Left lung (tissue), 10 donors: ENCODE data around the gene CTXND1. TPM values are rescaled to one million over a fixed set of nuclear protein-coding genes. Genes with fewer than 3 reads are reported as not detected.

ENCODE experiments used
- ATAC-seq: fragments of 200-7000 bp; cut with Tn5 transposase; one replicate; pipeline ENCODE4 v1.9.1; 2020; ENCODE audit warnings: moderate library complexity
- DNase-seq, 4 donors: peaks; one replicate each; pipeline ENCODE4 v3.0.0-alpha.2; 2013 to 2020
- H3K27ac ChIP-seq, 2 donors: fragments of 200-600 bp; sonication (generic) in 1 of 2; one replicate each; pipeline versions ENCODE4 v1.5.0 to v1.8.0; 2020 to 2021
- H3K27me3 ChIP-seq, 2 donors: fragments of 200-600 bp; sonication (generic) in 1 of 2; one replicate each; pipeline versions ENCODE4 v1.5.0 to v1.8.0; 2020 to 2021
- H3K36me3 ChIP-seq, 2 donors: fragments of 200-600 bp; sonication (generic) in 1 of 2; one replicate each; pipeline versions ENCODE4 v1.5.0 to v1.8.0; 2020 to 2021
- H3K4me1 ChIP-seq, 2 donors: fragments of 200-600 bp; one replicate each; pipeline ENCODE4 v1.8.0; 2021
- H3K4me3 ChIP-seq, 2 donors: fragments of 200-600 bp; sonication (generic) in 1 of 2; one replicate each; pipeline versions ENCODE4 v1.5.0 to v1.8.0; 2020 to 2021; ENCODE audit warnings: mild to moderate bottlenecking in 1 of 2
- H3K9me3 ChIP-seq, 2 donors: fragments of 200-600 bp; sonication (generic) in 1 of 2; one replicate each; pipeline versions ENCODE4 v1.5.0 to v1.8.0; 2020 to 2021
- intact Hi-C, 2 donors: fragments of 100-400 bp; cut with DNase I; formaldehyde crosslinking; loops; one replicate each; pipeline versions ENCODE4 v1.11.2 to v1.14.2; 2022
- polyA plus RNA-seq, 6 donors: library from polyadenylated mRNA; unstranded; fragments of 120-200 nt; gene quantifications; one replicate each; pipeline ENCODE4 v1.2.1, GENCODE V29; 2013; ENCODE audit not compliant: insufficient read length in 6 of 6
- total RNA-seq, 2 donors: library from RNA; stranded (reverse); fragmentation: NEBNext Ultra II Directional; extraction: Animal tissue kit (Norgen Biotek cat#: 25700); gene quantifications; one replicate each; pipeline ENCODE4 v1.2.1, GENCODE V29; 2021
- TF ChIP-seq, protein P1 (sequence below), 2 donors: fragments of 200-600 bp; sonication (generic) in 1 of 2; IDR thresholded peaks; one replicate each; pipeline versions ENCODE4 v1.5.0 to v1.8.0; 2021; ENCODE audit warnings: antibody characterized with exemption in 2 of 2
- donor health status: DM: no; HTN: yes; CAD: no.
- donor health status: DM: no; HTN: no; CAD: no.

CTXND1 gene
- total and polyA plus RNA-seq, 8 donors = 0.47 to 32.9 (median 23.1) TPM

DNA sequence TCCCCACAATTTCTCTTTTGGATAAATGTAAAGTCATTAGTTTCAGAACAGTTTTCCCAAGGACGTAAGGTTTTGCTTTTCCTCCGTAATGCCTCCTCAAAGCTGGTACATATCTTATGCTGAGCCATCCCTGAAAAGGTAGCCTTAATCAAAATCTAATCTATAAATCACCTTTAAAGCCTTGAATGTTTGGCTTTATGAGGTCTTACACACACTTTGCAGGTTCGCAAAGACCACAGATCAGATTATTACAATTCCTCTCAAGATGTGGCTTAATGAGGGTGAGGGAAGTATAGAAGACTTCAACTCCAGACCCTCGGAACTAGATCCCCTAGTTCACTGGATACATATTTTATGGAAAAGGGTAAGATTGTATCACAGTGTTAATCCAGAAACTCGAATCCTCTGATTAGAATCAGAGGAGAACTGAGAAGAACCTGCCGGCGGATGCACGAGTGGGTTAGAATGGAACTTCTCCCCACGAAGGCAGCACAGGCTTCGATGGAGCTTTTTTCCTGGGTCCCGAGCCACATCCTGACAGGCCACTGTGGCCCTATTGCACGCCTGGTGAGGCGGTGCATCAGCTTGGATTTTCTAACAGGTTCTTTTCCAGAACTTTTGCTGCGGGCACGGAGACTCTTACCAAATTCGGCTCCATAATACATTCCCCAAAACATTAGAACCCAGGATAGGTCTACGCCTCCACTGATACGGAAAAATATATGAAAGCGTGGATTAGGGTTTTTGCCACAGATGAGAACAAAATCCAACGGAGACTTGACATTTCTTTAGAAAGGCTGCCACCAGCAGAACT lies 1.2 kb downstream of the CTXND1 start:
- Histone ChIP-seq H3K27me3 (peaks cover 32 to 95% of the 10 kb centered on the region in 2 donors), H3K9me3 (no peaks in the 10 kb centered on the region)
- ATAC-seq = peak; percentile 4

GRCh38 chr15:80249973-80250372 lies 2.0 kb downstream of the CTXND1 start:
- ATAC-seq = peak; percentile 43
- intact Hi-C loops = no loop called here
- Histone ChIP-seq H3K4me3 (no peak overlapping the region), H3K9me3 (no peaks in the 10 kb centered on the region), H3K36me3 (no peaks in the 10 kb centered on the region), H3K27ac (no peak overlapping the region), H3K4me1 (peaks cover 0 to 5% of the 10 kb centered on the region in 2 donors), H3K27me3 (peaks cover 32 to 92% of the 10 kb centered on the region in 2 donors)
- DNase-seq = no peak
- TF ChIP-seq, protein P1, sequence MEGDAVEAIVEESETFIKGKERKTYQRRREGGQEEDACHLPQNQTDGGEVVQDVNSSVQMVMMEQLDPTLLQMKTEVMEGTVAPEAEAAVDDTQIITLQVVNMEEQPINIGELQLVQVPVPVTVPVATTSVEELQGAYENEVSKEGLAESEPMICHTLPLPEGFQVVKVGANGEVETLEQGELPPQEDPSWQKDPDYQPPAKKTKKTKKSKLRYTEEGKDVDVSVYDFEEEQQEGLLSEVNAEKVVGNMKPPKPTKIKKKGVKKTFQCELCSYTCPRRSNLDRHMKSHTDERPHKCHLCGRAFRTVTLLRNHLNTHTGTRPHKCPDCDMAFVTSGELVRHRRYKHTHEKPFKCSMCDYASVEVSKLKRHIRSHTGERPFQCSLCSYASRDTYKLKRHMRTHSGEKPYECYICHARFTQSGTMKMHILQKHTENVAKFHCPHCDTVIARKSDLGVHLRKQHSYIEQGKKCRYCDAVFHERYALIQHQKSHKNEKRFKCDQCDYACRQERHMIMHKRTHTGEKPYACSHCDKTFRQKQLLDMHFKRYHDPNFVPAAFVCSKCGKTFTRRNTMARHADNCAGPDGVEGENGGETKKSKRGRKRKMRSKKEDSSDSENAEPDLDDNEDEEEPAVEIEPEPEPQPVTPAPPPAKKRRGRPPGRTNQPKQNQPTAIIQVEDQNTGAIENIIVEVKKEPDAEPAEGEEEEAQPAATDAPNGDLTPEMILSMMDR (IDR thresholded peaks at IDR 0.05) = no peak

More for the DNA sequence above, 1.2 kb downstream of the CTXND1 start:
- H3K4me3 ChIP-seq = peak overlapping the region in 1 of 2 donors; percentile 28
- H3K27ac ChIP-seq = no peak overlapping the region
- peaks cover 0 to 5% of the 10 kb centered on the region in 2 donors for H3K4me1 ChIP-seq
- no peaks in the 10 kb centered on the region for H3K36me3 ChIP-seq
- TF ChIP-seq, protein P1 (IDR thresholded peaks at IDR 0.05) = no peak
- no peak for DNase-seq
- intact Hi-C loops = no loop called here

DNA sequence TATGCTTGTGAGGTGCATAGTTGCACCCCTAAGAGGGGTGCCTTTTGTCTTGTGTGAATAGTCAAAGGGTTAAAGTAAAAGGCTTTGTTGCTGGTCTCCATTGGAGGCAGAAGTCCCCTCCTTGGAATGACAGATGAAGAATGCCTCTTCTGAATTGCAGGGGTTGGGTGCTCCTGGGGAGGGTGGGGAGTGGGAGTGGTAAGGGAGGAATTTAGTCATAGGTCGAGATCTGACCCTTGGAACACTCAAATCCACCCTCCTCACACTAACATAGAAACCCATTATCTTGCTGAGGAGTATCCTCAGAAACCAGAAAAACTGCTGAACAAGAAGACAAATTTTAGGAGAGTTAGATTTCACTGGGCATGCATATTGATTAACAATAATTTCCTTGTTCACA lies 4.7 kb downstream of the CTXND1 start:
- TF ChIP-seq, protein P1 (IDR thresholded peaks at IDR 0.05) = no peak
- Histone ChIP-seq H3K27me3 (peaks cover 22 to 69% of the 10 kb centered on the region in 2 donors), H3K36me3 (no peaks in the 10 kb centered on the region), H3K4me1 (peaks cover 0 to 4% of the 10 kb centered on the region in 2 donors), H3K27ac (no peak overlapping the region), H3K9me3 (no peaks in the 10 kb centered on the region), H3K4me3 (no peak overlapping the region)
- DNase-seq (no peak), ATAC-seq (no peak)
- intact Hi-C loops = no loop called here

DNA sequence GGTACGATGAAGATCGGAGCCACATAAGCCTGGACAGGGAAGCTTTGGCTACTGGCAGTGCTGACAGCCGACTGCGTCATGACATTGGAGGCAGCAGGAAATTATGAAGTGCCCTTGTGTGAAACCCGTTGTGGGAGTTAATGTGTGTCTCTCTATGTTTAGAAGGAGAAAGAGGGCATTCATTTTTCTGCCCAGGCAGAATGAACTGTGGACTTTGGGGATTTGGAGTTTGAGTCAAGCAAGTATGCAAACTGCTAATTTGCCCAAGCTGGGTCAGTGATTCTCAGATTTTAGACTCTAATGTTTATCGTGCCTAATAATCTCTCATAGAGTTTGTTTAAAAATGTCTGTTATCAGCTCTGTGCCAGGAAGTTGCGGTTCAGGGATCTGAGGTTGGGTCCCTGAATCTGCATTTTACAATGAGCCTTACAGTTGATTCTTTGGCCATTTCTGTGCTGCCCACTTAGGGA lies 5.6 kb downstream of the CTXND1 start:
- H3K36me3 ChIP-seq = no peaks in the 10 kb centered on the region
- DNase-seq (peak in 1 of 4 donors; percentile 54), ATAC-seq (peak; percentile 79)
- no peaks in the 10 kb centered on the region for H3K9me3 ChIP-seq
- no peak overlapping the region for H3K27ac ChIP-seq
- intact Hi-C loops = no loop called here
- H3K4me1 ChIP-seq = no peaks in the 10 kb centered on the region
- TF ChIP-seq, protein P1 (IDR thresholded peaks at IDR 0.05) = no peak
- H3K27me3 ChIP-seq = peaks cover 13 to 67% of the 10 kb centered on the region in 2 donors
- no peak overlapping the region for H3K4me3 ChIP-seq

DNA sequence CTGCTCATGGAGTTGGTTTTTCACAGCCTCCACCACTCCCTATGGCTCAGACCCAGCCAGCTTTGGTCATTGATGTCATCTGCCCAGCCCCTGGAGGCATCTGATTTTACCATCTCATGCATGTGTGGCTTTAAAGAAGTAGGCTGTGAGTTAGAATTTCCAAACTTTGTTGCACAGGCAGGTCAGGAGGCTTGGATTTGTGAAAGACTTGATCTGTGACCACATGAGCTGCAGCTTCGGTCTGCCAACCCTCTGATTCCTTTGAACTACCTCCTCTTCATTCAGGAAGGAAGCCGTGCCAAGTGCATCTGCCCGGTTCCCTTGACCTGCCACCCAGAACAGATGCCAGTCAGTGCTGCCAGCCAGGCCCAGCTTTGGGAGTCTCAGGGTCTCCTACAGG lies 9.2 kb downstream of the CTXND1 start:
- intact Hi-C loops = no loop called here
- TF ChIP-seq, protein P1 (IDR thresholded peaks at IDR 0.05) = no peak
- H3K4me3 ChIP-seq = no peak overlapping the region
- no peak for ATAC-seq
- H3K27me3 ChIP-seq = peaks cover 0 to 55% of the 10 kb centered on the region in 2 donors
- H3K27ac ChIP-seq = no peak overlapping the region
- H3K36me3 ChIP-seq = no peaks in the 10 kb centered on the region
- no peak for DNase-seq
- no peaks in the 10 kb centered on the region for H3K4me1 ChIP-seq
- H3K9me3 ChIP-seq = no peaks in the 10 kb centered on the region
